Right lung (tissue), 10 donors: ENCODE results near the gene GRB14. TPM values are rescaled to one million over a fixed set of nuclear protein-coding genes. Genes with fewer than 3 reads are reported as not detected.
A peak's percentile ranks its signal among the peaks of the same experiment; 100 is the strongest.
"Not testable (repeated sequence)": the region's sequence is repeated elsewhere in the genome, so short reads cannot be mapped to it uniquely, and the experiment has no call there.

Experiments
- DNase-seq, 2 donors: peaks; one replicate each; pipeline ENCODE4 v3.0.0-alpha.2; 2013
- long read RNA-seq, 8 donors: transcript quantifications; one replicate each; lab custom pipeline, GENCODE V29; 2026
- polyA plus RNA-seq, 5 donors: library from polyadenylated mRNA; unstranded; fragments of 120-200 nt; gene quantifications; one replicate each; pipeline versions ENCODE4 v1.2.1 to v1.2.3, GENCODE V29; 2013; ENCODE audit warnings: inconsistent platforms in 1 of 5, low replicate concordance in 1 of 5; ENCODE audit not compliant: insufficient read length in 5 of 5, insufficient read depth in 1 of 5

Gene GRB14
- 10 to 100 TPM; 44.7 to 77.4 (median 66.2) TPM for polyA plus RNA-seq
- long read RNA-seq, donor 1, transcript GRB14-201 (14 exons, 2,382 nt): major isoform, 8 of 38 reads
- long read RNA-seq, donor 1, partial matches to known transcripts: 28 of 38 reads
- long read RNA-seq, donor 1, other reads (novel, unspliced or antisense): 0 of 38 reads
- long read RNA-seq, donor 2, transcript GRB14-201 (14 exons, 2,382 nt): major isoform, 7 of 13 reads
- long read RNA-seq, donor 2, partial matches to known transcripts: 5 of 13 reads
- long read RNA-seq, donor 2, other reads (novel, unspliced or antisense): 0 of 13 reads
- long read RNA-seq, donor 3, transcript GRB14-201 (14 exons, 2,382 nt): major isoform, 5 of 49 reads
- long read RNA-seq, donor 3, partial matches to known transcripts: 43 of 49 reads
- long read RNA-seq, donor 3, other reads (novel, unspliced or antisense): 0 of 49 reads
- long read RNA-seq, donor 4, partial matches to known transcripts: 6 of 7 reads
- long read RNA-seq, donor 4, other reads (novel, unspliced or antisense): 0 of 7 reads
- long read RNA-seq, donor 5, transcript GRB14-201 (14 exons, 2,382 nt): major isoform, 5 of 33 reads
- long read RNA-seq, donor 5, partial matches to known transcripts: 27 of 33 reads
- long read RNA-seq, donor 5, other reads (novel, unspliced or antisense): 0 of 33 reads
- long read RNA-seq, donor 6, transcript GRB14-201 (14 exons, 2,382 nt): major isoform, 12 of 31 reads
- long read RNA-seq, donor 6, partial matches to known transcripts: 19 of 31 reads
- long read RNA-seq, donor 6, other reads (novel, unspliced or antisense): 0 of 31 reads
- long read RNA-seq, donor 7, partial matches to known transcripts: 9 of 10 reads
- long read RNA-seq, donor 7, other reads (novel, unspliced or antisense): 0 of 10 reads
- long read RNA-seq, donor 8, partial matches to known transcripts: 6 of 9 reads
- long read RNA-seq, donor 8, other reads (novel, unspliced or antisense): 0 of 9 reads

GRCh38 chr2:164620873-164621763 is at the start of gene GRB14:
Gene GRB14 (minus strand): TSS chr2:164621482. CDS start chr2:164621309, 173 bp downstream.
- peak; percentile 33 to 55 for DNase-seq

GRCh38 chr2:164669291-164669690 is 48.0 kb upstream of the GRB14 start:
- no peak for DNase-seq

GRCh38 chr2:164667566-164667965 is 46.3 kb upstream of the GRB14 start:
- DNase-seq: no peak

GRCh38 chr2:164664070-164664469 is 42.8 kb upstream of the GRB14 start:
- no peak for DNase-seq

GRCh38 chr2:164662868-164663631 is 41.8 kb upstream of the GRB14 start:
- DNase-seq: no peak

GRCh38 chr2:164662066-164662465 is 40.8 kb upstream of the GRB14 start:
- no peak for DNase-seq

- no peak for DNase-seq
Measured at GRCh38 chr2:164661349-164661748, 40.1 kb upstream of the GRB14 start.

- DNase-seq: no peak
Measured at GRCh38 chr2:164657129-164657528, 35.8 kb upstream of the GRB14 start.

- no peak for DNase-seq
Measured at GRCh38 chr2:164655750-164656149, 34.5 kb upstream of the GRB14 start.

- DNase-seq: no peak
Measured at GRCh38 chr2:164655336-164655735, 34.1 kb upstream of the GRB14 start.

GRCh38 chr2:164651361-164651760 is 30.1 kb upstream of the GRB14 start:
- DNase-seq: no peak

- no peak for DNase-seq
Measured at GRCh38 chr2:164644036-164644700, 22.9 kb upstream of the GRB14 start.

GRCh38 chr2:164642946-164643555 is 21.8 kb upstream of the GRB14 start:
- no peak for DNase-seq

- no peak for DNase-seq
Measured at GRCh38 chr2:164642268-164642667, 21.0 kb upstream of the GRB14 start.

- not testable (repeated sequence) for DNase-seq
Measured at GRCh38 chr2:164628319-164628718, 7.0 kb upstream of the GRB14 start.

- DNase-seq: no peak
Measured at GRCh38 chr2:164625378-164625971, 4.2 kb upstream of the GRB14 start.

- no peak for DNase-seq
Measured at GRCh38 chr2:164624316-164624715, 3.0 kb upstream of the GRB14 start.

GRCh38 chr2:164622338-164623106 is 1.2 kb upstream of the GRB14 start:
- DNase-seq: no peak
